GM12874 (cell line): ENCODE results near the gene PLD2.

Experiments
- TF ChIP-seq, protein P1 (sequence below): IDR thresholded peaks from 2 replicates; pipeline ENCODE4 v1.5.1; 2011; ENCODE audit warnings: low read depth, mild to moderate bottlenecking, control low read depth, low read length, moderate library complexity; ENCODE audit not compliant: insufficient read depth

The PLD2 gene

DNA sequence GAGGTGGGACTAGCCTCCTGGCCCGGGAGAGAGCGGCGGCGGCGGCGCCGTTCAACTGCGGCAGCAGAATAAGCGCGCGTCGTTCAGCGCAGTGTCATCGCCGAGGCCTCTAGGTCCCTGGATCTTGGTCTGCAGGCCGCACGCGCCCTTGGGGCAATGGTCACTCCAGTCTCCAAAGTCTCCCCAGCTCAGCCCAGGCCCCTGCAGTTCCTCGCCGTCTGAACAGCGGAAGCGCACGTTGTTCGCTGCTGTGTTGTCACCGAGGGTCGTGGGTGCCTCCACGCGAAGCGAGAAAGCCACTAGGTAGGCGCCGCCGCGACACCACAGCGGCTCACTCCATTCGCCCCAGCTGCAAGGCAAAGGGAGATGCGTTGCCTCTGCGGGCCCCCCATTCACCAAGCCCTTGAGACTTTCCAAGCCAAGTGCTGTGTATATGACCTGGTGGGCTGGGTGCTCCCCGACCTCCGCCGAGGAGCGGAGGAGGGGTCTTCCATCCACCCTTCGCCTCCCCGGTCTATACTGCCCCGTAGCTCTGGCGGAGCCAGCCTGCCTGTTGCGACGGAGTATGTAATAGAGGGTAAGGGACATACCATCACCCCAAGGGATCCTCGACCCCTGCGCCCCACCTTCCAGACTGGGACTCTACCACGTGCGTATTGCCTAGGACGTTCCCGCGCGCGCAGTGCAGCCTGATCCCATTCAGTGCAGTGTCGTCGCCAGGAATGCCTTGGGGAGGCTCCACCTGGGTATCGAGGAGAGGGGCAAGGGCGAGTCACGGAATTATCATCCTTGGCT is 21.4 kb upstream of the PLD2 start:
- TF ChIP-seq, protein P1, sequence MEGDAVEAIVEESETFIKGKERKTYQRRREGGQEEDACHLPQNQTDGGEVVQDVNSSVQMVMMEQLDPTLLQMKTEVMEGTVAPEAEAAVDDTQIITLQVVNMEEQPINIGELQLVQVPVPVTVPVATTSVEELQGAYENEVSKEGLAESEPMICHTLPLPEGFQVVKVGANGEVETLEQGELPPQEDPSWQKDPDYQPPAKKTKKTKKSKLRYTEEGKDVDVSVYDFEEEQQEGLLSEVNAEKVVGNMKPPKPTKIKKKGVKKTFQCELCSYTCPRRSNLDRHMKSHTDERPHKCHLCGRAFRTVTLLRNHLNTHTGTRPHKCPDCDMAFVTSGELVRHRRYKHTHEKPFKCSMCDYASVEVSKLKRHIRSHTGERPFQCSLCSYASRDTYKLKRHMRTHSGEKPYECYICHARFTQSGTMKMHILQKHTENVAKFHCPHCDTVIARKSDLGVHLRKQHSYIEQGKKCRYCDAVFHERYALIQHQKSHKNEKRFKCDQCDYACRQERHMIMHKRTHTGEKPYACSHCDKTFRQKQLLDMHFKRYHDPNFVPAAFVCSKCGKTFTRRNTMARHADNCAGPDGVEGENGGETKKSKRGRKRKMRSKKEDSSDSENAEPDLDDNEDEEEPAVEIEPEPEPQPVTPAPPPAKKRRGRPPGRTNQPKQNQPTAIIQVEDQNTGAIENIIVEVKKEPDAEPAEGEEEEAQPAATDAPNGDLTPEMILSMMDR = no peak

DNA sequence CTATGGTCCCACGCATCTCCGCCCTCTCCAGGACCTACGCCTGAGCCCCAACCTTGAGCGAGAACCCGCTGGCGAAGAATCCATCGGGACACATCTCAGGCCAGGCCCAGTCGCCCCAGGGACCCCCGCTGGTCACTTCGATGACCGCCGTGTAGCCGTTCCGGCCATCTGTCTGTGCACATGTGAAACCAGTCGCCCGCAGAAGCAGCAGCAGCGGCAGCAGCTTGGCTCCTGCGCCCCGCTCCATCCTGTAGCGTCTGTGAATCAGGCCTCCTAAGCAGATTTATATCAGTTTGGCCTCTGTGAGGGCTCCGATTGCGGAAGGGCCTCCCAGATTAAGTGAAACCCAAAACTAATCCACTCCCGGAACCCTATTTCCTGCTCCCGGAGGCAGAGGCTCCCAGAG is 20.8 kb upstream of the PLD2 start, which contains the start of gene VMO1:
VMO1 (minus strand) TSS at position 259 of the 406 bp plus-strand sequence; CDS start at position 247, 12 bp downstream.
- TF ChIP-seq, protein P1 = no peak

DNA sequence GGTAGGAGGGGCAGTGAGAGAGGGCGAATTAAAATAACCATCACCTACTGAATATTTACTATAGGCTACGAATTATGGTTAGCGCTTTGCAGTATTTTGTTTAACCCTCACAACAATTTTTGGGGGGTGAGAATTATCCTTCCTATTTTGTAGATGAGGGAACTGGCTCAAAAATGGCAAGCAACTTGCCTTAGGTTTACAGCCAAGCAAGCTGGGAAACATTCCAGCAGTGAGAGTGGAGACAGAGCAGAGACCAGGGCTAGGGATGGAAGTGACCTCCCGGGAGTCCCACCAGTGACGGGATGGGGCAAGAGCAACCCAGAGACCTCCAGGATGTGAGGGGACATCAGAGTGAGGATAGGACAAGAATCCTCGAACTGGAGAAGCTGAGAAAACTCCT is 20.4 kb upstream of the PLD2 start:
- TF ChIP-seq, protein P1 = no peak

DNA sequence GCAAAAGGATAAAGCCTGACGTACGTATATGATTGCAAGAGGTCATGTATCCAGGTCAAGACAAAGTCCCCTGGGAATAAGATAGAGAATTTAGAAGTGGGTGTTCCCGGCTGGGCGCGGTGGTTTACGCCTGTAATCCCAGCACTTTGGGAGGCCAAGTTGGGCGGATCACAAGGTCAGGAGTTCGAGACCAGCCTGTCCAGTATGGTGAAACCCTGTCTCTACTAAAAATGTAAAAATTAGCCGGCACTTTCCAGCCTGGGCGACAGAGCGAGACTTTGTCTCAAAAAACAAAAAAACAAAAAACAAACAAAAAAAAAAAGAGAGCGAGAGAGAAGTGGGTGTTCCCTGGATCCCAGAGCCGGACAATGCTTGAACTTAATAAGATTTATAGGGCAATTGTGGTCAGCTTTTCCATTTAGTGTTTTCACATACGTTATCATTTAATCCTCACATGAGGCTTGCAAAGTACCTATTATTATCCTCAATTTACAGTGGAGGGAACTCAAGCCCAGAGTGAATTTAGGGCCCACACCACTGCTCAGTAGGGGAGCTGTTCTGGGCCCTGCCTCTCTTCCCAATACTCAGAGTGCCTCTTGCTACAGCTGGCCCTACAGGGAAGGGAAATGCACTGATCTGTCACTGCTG is 18.7 kb upstream of the PLD2 start:
- TF ChIP-seq, protein P1 = no peak

DNA sequence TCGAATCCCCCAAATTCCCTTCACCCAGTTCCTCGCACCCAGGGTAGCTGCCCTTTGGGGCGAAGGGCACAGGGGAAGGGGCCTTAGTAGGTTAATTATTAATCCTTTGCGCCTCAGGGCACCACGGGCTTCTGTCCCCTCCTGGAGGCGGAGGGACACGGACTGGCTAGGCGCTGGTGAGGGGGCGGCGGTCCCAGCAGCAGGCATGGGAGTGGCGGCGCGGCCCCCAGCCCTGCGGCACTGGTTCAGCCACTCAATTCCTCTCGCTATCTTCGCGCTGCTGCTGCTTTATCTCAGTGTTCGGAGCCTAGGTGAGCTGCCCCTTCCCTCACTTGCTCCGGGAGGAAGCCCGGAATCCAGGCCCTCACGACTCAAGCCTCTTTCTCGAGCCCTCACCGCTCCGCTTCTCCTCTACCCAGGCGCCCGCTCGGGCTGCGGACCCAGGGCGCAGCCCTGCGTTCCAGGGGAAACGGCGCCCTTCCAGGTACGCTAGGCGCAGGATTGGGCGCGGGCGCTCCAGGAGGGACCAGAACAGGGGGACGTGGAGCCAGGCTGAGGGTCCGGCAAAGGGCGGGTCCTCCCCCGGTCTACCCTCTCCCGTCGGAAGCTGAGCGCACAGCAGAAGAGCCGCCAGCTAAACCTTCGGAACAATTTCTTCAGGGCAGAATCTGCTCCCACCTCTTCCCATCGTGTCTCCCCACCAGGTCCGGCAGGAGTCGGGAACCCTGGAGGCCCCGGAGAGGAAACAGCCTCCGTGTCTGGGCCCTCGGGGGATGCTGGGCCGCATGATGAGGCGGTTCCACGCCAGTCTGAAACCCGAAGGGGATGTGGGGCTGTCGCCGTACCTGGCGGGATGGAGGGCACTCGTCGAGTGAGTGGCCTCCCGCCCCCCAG is 17.9 kb upstream of the PLD2 start, which contains the start of gene GLTPD2:
GLTPD2 (plus strand) TSS at position 158 of the 894 bp plus-strand sequence; CDS start at position 206, 48 bp downstream.
- TF ChIP-seq, protein P1 = no peak

DNA sequence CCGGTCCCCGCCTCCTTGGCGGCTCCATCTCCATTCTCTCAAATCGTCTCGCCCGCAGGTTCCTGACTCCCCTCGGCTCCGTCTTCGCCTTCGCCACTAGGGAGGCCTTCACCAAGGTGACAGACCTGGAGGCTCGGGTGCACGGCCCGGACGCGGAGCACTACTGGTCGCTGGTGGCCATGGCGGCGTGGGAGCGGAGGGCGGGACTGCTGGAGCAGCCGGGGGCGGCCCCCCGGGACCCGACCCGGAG is 17.3 kb upstream of the PLD2 start:
- TF ChIP-seq, protein P1 = no peak
